BE2C (cell line): ENCODE results near the gene KIF5C.

Experiments used
- DNase-seq: peaks from one replicate; pipeline ENCODE4 v3.0.0-alpha.2; 2020
- H3K27me3 ChIP-seq: fragments of 250-450 bp; sonication (Bioruptor Pico); 2 replicates; pipeline ENCODE4 v1.5.1; 2020; ENCODE audit warnings: mild to moderate bottlenecking
- H3K36me3 ChIP-seq: fragments of 250-450 bp; sonication (Bioruptor Pico); 2 replicates; pipeline ENCODE4 v1.5.1; 2020; ENCODE audit warnings: mild to moderate bottlenecking
- H3K4me1 ChIP-seq: fragments of 250-450 bp; sonication (Bioruptor Pico); 2 replicates; pipeline ENCODE4 v1.5.1; 2020
- H3K4me3 ChIP-seq: 2 replicates; pipeline ENCODE4 v1.5.1; 2011; ENCODE audit warnings: low read depth, low read length
- H3K9me3 ChIP-seq: fragments of 250-450 bp; sonication (Bioruptor Pico); 2 replicates; pipeline ENCODE4 v1.5.1; 2020
- TF ChIP-seq, protein P1 (sequence below): IDR thresholded peaks from 2 replicates; pipeline ENCODE4 v1.5.1; 2012; ENCODE audit warnings: mild to moderate bottlenecking, low read depth, low read length

KIF5C gene

DNA sequence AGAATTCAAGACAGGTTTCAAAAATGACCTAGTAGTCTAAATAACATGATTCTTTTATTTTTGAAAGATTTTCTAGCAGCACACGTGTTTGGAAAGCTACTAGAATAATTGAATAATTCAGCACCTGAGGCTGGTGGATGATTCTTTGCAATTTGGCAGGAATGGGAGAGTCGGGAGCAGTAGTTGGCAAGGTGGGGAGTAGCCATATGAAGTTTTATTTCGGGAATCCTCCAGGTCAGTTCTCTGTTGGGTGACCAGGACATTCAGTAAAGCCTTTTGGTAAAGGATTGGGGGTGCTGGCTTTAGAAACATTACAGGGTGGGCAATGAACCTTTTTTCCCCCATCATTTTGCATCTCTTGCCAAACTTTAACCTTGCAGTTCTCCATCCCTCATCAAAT is 88.4 kb downstream of the KIF5C start:
- no peaks in the 10 kb centered on the region for H3K36me3 ChIP-seq
- DNase-seq = no peak
- no peaks in the 10 kb centered on the region for H3K9me3 ChIP-seq
- H3K4me1 ChIP-seq = no peaks in the 10 kb centered on the region
- H3K27me3 ChIP-seq = no peaks in the 10 kb centered on the region
- TF ChIP-seq, protein P1, sequence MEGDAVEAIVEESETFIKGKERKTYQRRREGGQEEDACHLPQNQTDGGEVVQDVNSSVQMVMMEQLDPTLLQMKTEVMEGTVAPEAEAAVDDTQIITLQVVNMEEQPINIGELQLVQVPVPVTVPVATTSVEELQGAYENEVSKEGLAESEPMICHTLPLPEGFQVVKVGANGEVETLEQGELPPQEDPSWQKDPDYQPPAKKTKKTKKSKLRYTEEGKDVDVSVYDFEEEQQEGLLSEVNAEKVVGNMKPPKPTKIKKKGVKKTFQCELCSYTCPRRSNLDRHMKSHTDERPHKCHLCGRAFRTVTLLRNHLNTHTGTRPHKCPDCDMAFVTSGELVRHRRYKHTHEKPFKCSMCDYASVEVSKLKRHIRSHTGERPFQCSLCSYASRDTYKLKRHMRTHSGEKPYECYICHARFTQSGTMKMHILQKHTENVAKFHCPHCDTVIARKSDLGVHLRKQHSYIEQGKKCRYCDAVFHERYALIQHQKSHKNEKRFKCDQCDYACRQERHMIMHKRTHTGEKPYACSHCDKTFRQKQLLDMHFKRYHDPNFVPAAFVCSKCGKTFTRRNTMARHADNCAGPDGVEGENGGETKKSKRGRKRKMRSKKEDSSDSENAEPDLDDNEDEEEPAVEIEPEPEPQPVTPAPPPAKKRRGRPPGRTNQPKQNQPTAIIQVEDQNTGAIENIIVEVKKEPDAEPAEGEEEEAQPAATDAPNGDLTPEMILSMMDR = no peak
- H3K4me3 ChIP-seq = no peak overlapping the region

DNA sequence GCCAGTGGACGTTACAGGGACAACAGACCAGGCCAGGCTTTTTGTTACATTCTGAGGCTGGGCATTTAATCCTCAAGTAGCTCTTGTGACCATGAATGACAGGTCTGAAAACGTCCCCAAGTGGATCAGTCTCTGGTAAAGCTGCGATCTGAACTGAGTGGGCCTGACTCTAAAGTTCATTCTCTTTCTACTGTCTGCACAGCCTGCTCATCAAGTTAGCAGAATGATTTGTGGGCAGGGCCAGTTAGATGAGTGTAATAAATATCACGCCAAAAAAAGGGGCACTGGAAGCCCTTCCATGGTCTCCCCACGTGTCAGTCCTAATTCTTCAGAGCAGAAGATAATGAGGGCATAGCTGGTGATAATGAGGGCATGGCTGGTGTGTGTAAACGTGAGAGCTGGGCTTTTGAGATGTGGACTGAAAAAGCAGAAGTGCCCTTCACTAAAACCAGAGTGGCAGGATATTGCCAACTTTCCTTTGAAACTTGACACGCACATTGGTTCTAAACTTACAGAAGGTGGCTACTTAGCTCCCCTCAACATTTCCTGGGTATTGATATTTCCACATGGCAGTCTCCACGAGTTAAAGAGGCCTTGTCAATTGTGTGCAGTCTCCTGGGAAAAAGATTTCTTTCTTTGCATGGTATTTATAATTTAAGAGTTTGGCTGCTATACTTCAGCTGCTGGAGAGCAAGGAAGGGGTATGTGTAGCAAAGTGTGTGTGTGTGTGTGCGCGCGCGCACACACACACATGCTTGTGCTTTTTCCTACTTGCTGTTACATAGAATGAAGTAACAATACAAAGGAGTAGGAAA is 90.8 kb downstream of the KIF5C start:
- DNase-seq = no peak
- no peaks in the 10 kb centered on the region for H3K36me3 ChIP-seq
- TF ChIP-seq, protein P1 = no peak

DNA sequence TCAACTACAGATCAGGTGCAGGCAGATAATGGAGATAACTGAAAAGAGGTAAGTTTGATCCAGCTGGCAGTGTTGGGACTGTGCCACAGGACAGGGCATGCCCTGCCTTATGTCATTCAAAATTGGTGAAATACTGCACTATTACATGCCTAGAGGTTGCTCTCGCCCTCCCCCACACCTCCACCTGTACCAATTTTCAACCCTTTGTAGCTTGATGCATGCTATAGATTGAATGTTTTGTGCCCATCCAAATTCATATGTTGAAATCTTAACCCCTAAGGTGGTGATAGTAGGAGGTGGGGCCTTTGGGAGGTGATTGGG is 91.4 kb downstream of the KIF5C start:
- H3K4me1 ChIP-seq = no peaks in the 10 kb centered on the region
- TF ChIP-seq, protein P1 = no peak
- H3K4me3 ChIP-seq = no peak overlapping the region

More for the DNA sequence above, 90.8 kb downstream of the KIF5C start:
- Histone ChIP-seq H3K4me1 (no peaks in the 10 kb centered on the region), H3K27me3 (no peaks in the 10 kb centered on the region), H3K9me3 (no peaks in the 10 kb centered on the region), H3K4me3 (no peak overlapping the region)

DNA sequence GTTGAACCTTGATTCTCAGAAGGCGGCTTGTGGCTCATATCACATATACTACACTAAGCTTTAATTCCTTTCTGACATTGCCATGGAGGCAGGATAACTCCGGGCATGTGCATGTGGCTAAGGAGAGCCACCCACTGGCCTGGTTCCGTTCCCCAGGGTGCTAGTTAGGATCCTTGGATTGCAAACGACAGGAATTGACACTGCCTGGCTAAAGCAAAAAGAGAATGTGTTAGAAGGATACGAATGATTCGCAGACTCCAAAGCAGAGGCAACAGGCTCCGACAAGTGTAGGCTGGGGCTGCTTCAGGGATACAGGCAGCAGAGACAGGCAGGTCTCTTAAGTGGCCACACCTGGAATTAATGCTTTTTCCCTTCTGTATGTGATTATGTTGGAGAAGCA is 92.0 kb downstream of the KIF5C start:
- Histone ChIP-seq H3K4me1 (no peaks in the 10 kb centered on the region), H3K4me3 (no peak overlapping the region), H3K9me3 (no peaks in the 10 kb centered on the region), H3K36me3 (no peaks in the 10 kb centered on the region), H3K27me3 (no peaks in the 10 kb centered on the region)
- DNase-seq = no peak
- TF ChIP-seq, protein P1 = no peak

More for the DNA sequence above, 91.4 kb downstream of the KIF5C start:
- no peaks in the 10 kb centered on the region for H3K9me3 ChIP-seq
- H3K36me3 ChIP-seq = no peaks in the 10 kb centered on the region
- DNase-seq = no peak
- no peaks in the 10 kb centered on the region for H3K27me3 ChIP-seq

DNA sequence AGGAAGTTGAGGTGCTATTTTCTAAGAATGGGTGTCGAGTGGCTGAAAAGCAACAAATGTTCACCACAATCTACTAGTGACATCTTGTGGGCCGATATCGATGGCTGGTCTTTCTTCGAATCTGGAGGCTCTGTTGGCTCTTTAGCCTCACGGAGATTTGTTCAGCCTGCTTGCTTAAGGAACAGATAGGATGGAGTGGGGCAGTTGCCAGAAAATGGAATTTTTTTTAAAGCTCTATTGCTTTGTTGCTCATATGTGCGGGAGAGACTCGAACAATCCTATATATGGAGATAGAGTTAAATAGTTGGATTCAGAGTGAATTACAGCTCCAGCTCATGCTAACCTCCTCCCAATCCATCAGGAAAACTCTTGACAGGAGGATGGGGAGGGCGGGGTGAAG is 92.6 kb downstream of the KIF5C start:
- Histone ChIP-seq H3K9me3 (no peaks in the 10 kb centered on the region), H3K27me3 (no peaks in the 10 kb centered on the region), H3K4me3 (no peak overlapping the region), H3K4me1 (no peaks in the 10 kb centered on the region), H3K36me3 (no peaks in the 10 kb centered on the region)
- TF ChIP-seq, protein P1 = no peak
- no peak for DNase-seq

DNA sequence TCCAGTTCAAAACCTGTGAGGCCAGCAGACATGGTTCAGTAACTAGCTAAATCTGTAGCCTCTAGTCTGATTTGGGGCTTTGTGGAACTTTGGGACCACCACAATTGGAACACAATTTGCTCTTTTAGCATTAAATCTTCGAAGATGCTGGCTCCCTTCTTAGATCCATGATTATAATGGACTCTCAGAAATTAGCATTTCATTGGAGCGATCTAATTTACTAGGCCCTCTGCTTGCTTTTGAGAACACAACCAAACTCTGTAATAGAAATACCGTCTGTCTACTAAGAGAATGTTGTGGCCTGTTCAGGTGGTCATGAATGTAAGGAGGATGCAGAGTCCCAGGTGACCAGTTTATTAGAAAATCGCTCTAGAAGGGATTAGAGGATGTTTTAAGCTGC is 93.3 kb downstream of the KIF5C start:
- Histone ChIP-seq H3K36me3 (no peaks in the 10 kb centered on the region), H3K4me3 (no peak overlapping the region), H3K27me3 (no peaks in the 10 kb centered on the region), H3K9me3 (no peaks in the 10 kb centered on the region), H3K4me1 (no peaks in the 10 kb centered on the region)
- no peak for DNase-seq
- TF ChIP-seq, protein P1 = no peak
